ENCODE data around the gene ZCCHC9. TPM values are rescaled to one million over a fixed set of nuclear protein-coding genes. Genes with fewer than 3 reads are reported as not detected.

Gene ZCCHC9
- 10 to 100 TPM in 3 of 4 donors, 1 to 10 TPM in 1; 10.0 to 36.2 (median 28.2) TPM for total RNA-seq

- intact Hi-C loops (cut with DNase I; ENCODE audit: low total_unique reads): no loop called here
- TF ChIP-seq POLR2A (IDR thresholded peaks at IDR 0.05): peak; percentile 73 to 83
- peak; percentile 22 to 61 (median 30) for TF ChIP-seq CTCF (IDR thresholded peaks at IDR 0.05)
- Histone ChIP-seq H3K27me3 (no peaks in the 10 kb centered on the region), H3K27ac (peak within 1 kb of the TSS; percentile 90 to 92), H3K4me3 (peak within 1 kb of the TSS; percentile 87 to 92), H3K9me3 (no peaks in the 10 kb centered on the region), H3K36me3 (no peaks in the 10 kb centered on the region), H3K4me1 (no peaks in the 10 kb centered on the region)
- peak; percentile 91 to 92 for DNase-seq
These were observed at the start of gene ZCCHC9 for GRCh38 chr5:81301271-81302015. ZCCHC9 (plus strand) TSS chr5:81301587; CDS start chr5:81304758, 3,171 bp downstream.

DNA sequence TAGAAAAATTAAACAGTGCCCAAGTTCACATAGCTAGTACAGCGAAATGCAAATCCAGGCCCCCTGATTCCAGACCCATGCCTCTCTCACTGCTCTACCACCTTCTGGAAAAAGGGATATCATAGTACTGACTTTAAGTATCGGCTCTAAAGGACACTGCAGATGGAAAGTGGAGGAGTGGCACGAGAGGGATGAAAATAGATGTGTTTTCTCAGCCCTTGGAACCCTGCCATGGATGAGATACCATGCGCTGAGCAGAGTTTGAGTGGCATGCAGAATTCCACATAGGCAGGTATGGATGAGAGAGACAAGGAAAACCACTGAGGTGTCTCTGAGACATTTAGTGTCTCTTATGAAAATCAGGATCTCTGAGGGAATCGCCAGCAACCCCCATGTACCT, 49.5 kb upstream of the ZCCHC9 start:
- no peaks in the 10 kb centered on the region for H3K27me3 ChIP-seq
- no peaks in the 10 kb centered on the region for H3K36me3 ChIP-seq
- intact Hi-C loops (cut with DNase I; ENCODE audit: low total_unique reads): no loop called here
- no peak for DNase-seq
- no peaks in the 10 kb centered on the region for H3K9me3 ChIP-seq
- no peaks in the 10 kb centered on the region for H3K4me1 ChIP-seq
- H3K4me3 ChIP-seq: no peak overlapping the region
- H3K27ac ChIP-seq: no peak overlapping the region
- no peak for TF ChIP-seq CTCF (IDR thresholded peaks at IDR 0.05)
- no peak for TF ChIP-seq POLR2A (IDR thresholded peaks at IDR 0.05)

- H3K27ac ChIP-seq: no peak overlapping the region
- H3K9me3 ChIP-seq: no peaks in the 10 kb centered on the region
- intact Hi-C loops (cut with DNase I; ENCODE audit: low total_unique reads): no loop called here
- no peaks in the 10 kb centered on the region for H3K36me3 ChIP-seq
- DNase-seq: no peak
- no peaks in the 10 kb centered on the region for H3K27me3 ChIP-seq
- TF ChIP-seq POLR2A (IDR thresholded peaks at IDR 0.05) (no peak), CTCF (IDR thresholded peaks at IDR 0.05) (no peak)
- H3K4me1 ChIP-seq: no peaks in the 10 kb centered on the region
- no peak overlapping the region for H3K4me3 ChIP-seq
These were observed 48.5 kb upstream of the ZCCHC9 start for GRCh38 chr5:81252904-81253303.

DNA sequence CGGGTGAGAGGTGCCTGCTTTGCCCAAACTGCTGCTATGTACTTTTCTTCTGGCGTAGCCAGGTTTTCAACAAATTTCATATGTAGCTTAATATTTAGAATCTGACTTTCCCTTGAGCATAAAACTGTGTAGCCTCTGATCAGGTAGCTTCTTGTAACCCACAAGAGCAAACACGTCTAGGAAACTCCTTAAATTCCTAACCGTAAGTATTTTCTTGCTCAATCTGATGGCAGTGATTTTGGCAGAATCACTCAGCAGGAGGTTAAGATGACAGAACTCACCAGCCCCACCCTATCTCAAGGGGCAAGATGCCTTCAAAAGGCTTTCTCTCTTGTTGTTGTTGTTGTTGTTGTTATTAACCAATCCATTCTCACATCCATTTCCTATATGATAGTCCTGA, 47.5 kb upstream of the ZCCHC9 start:
- Histone ChIP-seq H3K9me3 (no peaks in the 10 kb centered on the region), H3K4me1 (no peaks in the 10 kb centered on the region), H3K27me3 (no peaks in the 10 kb centered on the region), H3K27ac (no peak overlapping the region), H3K36me3 (no peaks in the 10 kb centered on the region), H3K4me3 (no peak overlapping the region)
- TF ChIP-seq POLR2A (IDR thresholded peaks at IDR 0.05) (no peak), CTCF (IDR thresholded peaks at IDR 0.05) (no peak)
- no peak for DNase-seq
- intact Hi-C loops (cut with DNase I; ENCODE audit: low total_unique reads): no loop called here

DNA sequence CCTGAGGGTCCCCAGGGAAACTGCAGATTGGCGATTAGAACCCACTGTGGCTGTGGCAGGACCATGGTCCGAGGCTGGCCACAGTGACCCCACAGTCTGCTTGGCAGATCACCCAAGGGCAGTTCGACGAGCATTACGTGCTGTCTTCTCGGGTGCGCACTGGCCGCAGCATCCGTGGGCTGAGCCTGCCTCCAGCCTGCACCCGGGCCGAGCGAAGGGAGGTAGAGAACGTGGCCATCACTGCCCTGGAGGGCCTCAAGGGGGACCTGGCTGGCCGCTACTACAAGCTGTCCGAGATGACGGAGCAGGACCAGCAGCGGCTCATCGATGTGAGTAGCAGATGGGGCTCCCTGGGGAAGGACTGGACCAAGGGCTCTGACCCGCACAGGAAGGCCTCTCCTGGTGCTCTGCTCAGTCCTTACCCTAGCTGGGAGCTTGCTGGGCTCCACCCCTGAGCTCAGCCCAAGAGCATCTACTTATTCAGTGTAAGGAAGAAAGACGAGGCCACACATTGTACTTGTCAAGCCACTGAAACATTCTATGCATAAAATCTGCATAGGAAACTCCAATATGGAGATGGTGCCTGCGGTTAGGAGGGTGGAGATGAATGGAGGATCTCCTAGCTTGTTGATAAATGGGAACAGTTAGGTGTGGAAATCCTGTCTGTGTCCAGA, 46.4 kb upstream of the ZCCHC9 start:
- no peak for DNase-seq
- Histone ChIP-seq H3K4me3 (no peak overlapping the region), H3K9me3 (no peaks in the 10 kb centered on the region), H3K36me3 (no peaks in the 10 kb centered on the region), H3K4me1 (no peaks in the 10 kb centered on the region), H3K27ac (no peak overlapping the region), H3K27me3 (no peaks in the 10 kb centered on the region)
- TF ChIP-seq POLR2A (IDR thresholded peaks at IDR 0.05) (no peak), CTCF (IDR thresholded peaks at IDR 0.05) (no peak)
- intact Hi-C loops (cut with DNase I; ENCODE audit: low total_unique reads): no loop called here

Measured in uterus (tissue), 4 donors.